ENCODE data around the gene TSC1.

TSC1 gene

GRCh38 chr9:132905726-132906125 lies 38.7 kb downstream of the TSC1 start:
- DNase-seq: no peak
- Mint-ChIP-seq H3K9me3 (no peaks in the 10 kb centered on the region), H3K36me3 (ENCODE audit: low read depth) (peaks cover 54% of the 10 kb centered on the region), H3K4me1 (peaks cover 3% of the 10 kb centered on the region), H3K27ac (peak overlapping the region; percentile 39), H3K4me3 (no peak overlapping the region), H3K27me3 (ENCODE audit: low read depth, poor library complexity) (no peaks in the 10 kb centered on the region)
- no peak for TF ChIP-seq CTCF (IDR thresholded peaks at IDR 0.05)

DNA sequence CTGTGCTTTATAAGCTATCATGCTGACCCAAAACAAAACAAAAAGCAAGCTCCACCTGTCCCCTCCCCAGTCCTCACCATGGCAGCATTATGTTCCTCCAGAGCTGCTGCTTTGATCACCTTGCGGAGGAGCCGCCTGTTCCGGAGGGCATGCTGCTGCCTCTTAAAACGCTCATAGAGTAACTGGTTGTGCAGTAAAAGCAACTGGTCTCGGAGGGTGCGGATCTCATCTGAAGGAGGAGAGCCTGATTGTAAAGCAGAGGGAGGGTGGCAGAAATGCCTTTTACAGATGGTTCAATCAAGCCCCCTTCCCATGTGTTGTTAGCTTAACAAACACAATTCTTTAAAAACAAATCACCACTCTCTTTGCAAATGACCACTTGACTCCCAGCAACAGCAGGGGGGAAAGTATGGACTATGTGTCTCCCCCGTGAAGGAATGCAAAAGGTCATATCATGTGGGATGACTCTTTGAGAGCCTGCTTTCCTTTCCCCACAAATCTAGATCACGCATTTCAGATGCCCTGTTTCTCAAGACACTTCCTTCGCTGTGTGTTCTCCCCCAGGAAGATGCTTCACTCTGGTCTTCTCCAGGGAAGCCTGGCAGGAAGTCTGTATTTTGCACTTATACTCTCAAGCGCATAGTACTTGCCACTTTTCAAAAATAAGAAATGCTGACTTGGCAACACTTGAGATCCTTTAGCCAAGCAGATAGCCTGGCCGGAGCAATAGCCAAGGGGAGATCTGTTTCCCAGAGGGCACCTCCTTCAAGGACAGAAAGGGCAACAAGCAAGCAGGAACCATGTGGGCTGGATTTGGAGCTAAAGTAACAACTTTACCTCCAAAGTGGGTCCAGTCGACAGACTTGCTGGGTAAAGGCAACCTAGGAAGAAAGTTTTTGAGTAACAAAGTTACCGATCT lies 40.6 kb downstream of the TSC1 start:
- Mint-ChIP-seq H3K4me1 (peaks cover 3% of the 10 kb centered on the region), H3K4me3 (no peak overlapping the region), H3K27ac (no peak overlapping the region), H3K9me3 (no peaks in the 10 kb centered on the region), H3K27me3 (ENCODE audit: low read depth, poor library complexity) (no peaks in the 10 kb centered on the region), H3K36me3 (ENCODE audit: low read depth) (peaks cover 45% of the 10 kb centered on the region)
- TF ChIP-seq CTCF (IDR thresholded peaks at IDR 0.05): no peak
- DNase-seq: no peak

DNA sequence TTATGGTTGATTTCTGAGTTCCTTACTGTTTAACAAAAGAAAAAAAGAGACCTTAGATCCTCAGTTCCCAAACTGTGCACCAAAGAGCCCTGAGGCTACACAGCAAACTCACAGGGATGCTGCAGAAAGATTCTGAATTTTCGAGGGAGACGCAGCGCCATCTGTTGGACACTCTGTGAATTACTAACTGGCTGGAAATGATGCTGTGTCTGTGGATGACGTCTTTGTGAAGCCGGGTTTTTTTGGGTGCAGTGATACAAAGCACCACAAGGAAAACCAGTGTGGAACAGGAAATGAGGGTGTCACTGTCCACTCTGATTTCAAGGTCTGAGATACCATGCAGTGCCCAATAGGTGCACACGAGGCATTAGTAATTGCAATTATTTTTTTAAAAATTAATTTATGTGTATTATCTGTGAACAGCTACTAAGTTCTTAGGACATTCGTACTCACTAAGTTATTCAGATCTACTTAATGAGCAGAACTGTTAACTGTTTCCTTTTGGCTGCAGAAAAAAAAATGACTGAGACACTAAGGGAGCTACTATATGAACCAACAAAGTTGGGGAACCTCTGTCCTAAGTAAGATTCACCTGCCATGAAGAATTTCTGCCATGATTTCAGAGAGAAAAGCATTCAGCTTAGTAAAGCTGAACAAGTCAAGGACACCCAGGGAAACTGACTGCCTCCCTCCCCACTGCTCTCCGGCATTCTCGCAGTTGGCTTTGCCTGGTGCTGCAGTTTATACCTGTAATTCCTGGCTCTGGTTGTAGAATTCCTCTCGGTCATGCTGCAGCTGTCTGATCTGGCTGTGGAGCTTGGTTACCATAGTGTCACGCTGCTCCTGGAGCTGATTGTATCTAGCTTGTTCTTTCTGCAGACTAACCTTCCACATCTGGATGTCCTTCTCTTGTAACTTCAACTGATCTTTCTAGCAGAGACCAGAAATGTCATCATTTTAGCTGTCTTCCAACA lies 42.3 kb downstream of the TSC1 start:
- Mint-ChIP-seq H3K4me1 (peaks cover 3% of the 10 kb centered on the region), H3K27me3 (ENCODE audit: low read depth, poor library complexity) (no peaks in the 10 kb centered on the region), H3K36me3 (ENCODE audit: low read depth) (peaks cover 56% of the 10 kb centered on the region), H3K27ac (no peak overlapping the region), H3K9me3 (no peaks in the 10 kb centered on the region), H3K4me3 (no peak overlapping the region)
- DNase-seq: peak; percentile 79
- TF ChIP-seq CTCF (IDR thresholded peaks at IDR 0.05): peak; percentile 91

GRCh38 chr9:132898051-132898450 lies 46.4 kb downstream of the TSC1 start:
- no peak for TF ChIP-seq CTCF (IDR thresholded peaks at IDR 0.05)
- Mint-ChIP-seq H3K4me1 (no peaks in the 10 kb centered on the region), H3K27ac (peak overlapping the region; percentile 86), H3K36me3 (ENCODE audit: low read depth) (peaks cover 54% of the 10 kb centered on the region), H3K9me3 (no peaks in the 10 kb centered on the region), H3K4me3 (no peak overlapping the region), H3K27me3 (ENCODE audit: low read depth, poor library complexity) (no peaks in the 10 kb centered on the region)
- DNase-seq: no peak

DNA sequence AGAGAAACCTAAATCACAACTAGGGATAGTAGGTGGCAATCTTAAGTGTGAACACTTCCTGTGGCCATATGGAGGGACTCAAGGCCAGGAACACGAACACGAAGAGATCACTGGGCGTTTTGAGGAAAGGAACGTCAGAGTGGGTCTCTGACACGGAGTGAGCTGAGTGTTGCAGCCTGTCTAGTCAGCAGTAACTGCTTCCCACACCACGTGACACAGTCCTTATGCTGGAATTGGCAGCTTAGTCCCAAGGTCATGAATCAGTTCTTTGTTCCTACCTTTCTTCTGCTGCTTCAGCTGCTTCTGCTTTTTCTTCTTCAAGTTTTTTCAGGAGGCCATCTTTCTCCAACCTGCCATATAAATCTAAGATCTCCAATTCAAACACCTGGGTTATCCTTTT lies 47.5 kb downstream of the TSC1 start:
- Mint-ChIP-seq H3K27me3 (ENCODE audit: low read depth, poor library complexity) (no peaks in the 10 kb centered on the region), H3K4me3 (no peak overlapping the region), H3K9me3 (no peaks in the 10 kb centered on the region), H3K36me3 (ENCODE audit: low read depth) (peaks cover 48% of the 10 kb centered on the region), H3K27ac (no peak overlapping the region), H3K4me1 (no peaks in the 10 kb centered on the region)
- no peak for TF ChIP-seq CTCF (IDR thresholded peaks at IDR 0.05)
- DNase-seq: no peak

Data from nephron progenitor cell (in vitro differentiated cells).